ENCODE data around the gene ACIN1. TPM values are rescaled to one million over a fixed set of nuclear protein-coding genes. Genes with fewer than 3 reads are reported as not detected.
A peak's percentile ranks its signal among the peaks of the same experiment; 100 is the strongest.

Gene ACIN1
- total and polyA plus RNA-seq, 2 of the 13 experiments (the other 11 are each of a cell fraction or from before 2014, with no cell fraction given), result 165 to 183 TPM

DNA sequence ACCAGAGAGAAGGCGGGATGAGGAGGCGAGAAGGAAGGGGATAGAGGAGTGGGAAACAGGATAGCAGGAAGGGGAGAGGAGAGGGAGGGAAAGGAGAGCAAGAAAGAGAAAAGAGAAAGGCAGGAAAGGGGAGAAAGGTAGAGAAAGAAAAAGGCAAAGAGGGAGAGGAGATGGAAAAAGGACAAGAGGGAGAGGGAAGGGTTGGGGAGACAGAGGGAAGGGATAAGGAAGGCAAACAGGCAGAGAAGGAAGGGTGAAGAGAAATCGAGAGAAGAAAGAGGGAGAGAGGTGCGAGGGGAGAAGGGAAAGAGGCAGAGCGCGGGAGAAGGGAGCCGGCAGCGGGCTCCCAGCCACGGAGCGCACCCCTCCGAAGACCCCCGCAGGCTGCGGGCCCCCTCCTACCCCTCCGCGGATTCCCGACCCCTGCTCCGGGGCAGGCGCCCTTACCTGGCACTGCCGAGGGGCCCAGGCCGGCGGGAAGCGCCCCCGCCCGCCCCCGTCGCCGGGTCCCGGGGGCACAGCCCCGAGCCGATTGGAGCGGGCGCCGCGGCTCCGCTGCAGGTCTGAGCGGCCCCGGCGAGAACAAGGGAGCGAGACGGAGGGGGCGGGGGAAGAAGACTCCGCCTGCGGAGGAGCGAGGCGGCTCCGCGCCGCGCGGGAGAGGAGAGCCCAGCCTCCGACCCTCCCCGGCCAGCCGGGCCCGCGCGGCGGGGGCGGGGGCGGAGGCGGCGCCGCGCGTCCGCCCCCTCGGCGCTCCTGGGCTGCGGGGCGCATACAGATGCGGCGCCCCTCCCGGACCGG is 37.8 kb downstream of the ACIN1 start, which contains the start of gene CDH24 (continued):
- TF ChIP-seq, protein P1, sequence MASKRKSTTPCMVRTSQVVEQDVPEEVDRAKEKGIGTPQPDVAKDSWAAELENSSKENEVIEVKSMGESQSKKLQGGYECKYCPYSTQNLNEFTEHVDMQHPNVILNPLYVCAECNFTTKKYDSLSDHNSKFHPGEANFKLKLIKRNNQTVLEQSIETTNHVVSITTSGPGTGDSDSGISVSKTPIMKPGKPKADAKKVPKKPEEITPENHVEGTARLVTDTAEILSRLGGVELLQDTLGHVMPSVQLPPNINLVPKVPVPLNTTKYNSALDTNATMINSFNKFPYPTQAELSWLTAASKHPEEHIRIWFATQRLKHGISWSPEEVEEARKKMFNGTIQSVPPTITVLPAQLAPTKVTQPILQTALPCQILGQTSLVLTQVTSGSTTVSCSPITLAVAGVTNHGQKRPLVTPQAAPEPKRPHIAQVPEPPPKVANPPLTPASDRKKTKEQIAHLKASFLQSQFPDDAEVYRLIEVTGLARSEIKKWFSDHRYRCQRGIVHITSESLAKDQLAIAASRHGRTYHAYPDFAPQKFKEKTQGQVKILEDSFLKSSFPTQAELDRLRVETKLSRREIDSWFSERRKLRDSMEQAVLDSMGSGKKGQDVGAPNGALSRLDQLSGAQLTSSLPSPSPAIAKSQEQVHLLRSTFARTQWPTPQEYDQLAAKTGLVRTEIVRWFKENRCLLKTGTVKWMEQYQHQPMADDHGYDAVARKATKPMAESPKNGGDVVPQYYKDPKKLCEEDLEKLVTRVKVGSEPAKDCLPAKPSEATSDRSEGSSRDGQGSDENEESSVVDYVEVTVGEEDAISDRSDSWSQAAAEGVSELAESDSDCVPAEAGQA (IDR thresholded peaks at IDR 0.05; ENCODE audit: low read depth), result peak; percentile 25; the same call in 1 of the 2 replicates
- TF ChIP-seq, protein P1 (CRISPR knock-in tag; IDR thresholded peaks at IDR 0.05; ENCODE audit: borderline replicate concordance), result no peak
- TF ChIP-seq ZNF567 (CRISPR knock-in tag; IDR thresholded peaks at IDR 0.05; ENCODE audit: borderline replicate concordance) (no peak), ZNF776 (CRISPR knock-in tag; IDR thresholded peaks at IDR 0.05) (0 out of 2 replicates have a peak, but pooled peaks have one; percentile 12), RBM22 (optimal IDR thresholded peaks at IDR 0.05; ENCODE audit: low read length) (no peak), HOXA5 (CRISPR knock-in tag; IDR thresholded peaks at IDR 0.05) (peak; percentile 62; the same call in 1 of the 2 replicates), PPARG (CRISPR knock-in tag; conservative IDR thresholded peaks at IDR 0.05) (no peak; the same call in 1 of the 2 replicates), GABPB1 (CRISPR knock-in tag; IDR thresholded peaks at IDR 0.05) (no peak), ZBTB8A (CRISPR knock-in tag; IDR thresholded peaks at IDR 0.05; ENCODE audit: borderline replicate concordance, low read depth) (no peak), ZSCAN29 (CRISPR knock-in tag; conservative IDR thresholded peaks at IDR 0.05) (no peak; the same call in 1 of the 2 replicates), CEBPG (CRISPR knock-in tag; IDR thresholded peaks at IDR 0.05) (no peak), ZFP41 (CRISPR knock-in tag; IDR thresholded peaks at IDR 0.05; ENCODE audit: borderline replicate concordance) (no peak), ZNF326 (CRISPR knock-in tag; IDR thresholded peaks at IDR 0.05; ENCODE audit: borderline replicate concordance) (no peak), TOPORS (CRISPR knock-in tag; IDR thresholded peaks at IDR 0.05) (no peak), SIX4 (CRISPR knock-in tag; IDR thresholded peaks at IDR 0.05) (no peak), ZFP82 (CRISPR knock-in tag; IDR thresholded peaks at IDR 0.05; ENCODE audit: borderline replicate concordance) (no peak), GTF3A (CRISPR knock-in tag; conservative IDR thresholded peaks at IDR 0.05) (no peak), KDM6A (CRISPR knock-in tag; IDR thresholded peaks at IDR 0.05; ENCODE audit: low read depth) (no peak), PHF20 (CRISPR knock-in tag; IDR thresholded peaks at IDR 0.05) (no peak), ZNF737 (CRISPR knock-in tag; IDR thresholded peaks at IDR 0.05; ENCODE audit: borderline replicate concordance) (no peak)
- TF ChIP-seq, protein P2, sequence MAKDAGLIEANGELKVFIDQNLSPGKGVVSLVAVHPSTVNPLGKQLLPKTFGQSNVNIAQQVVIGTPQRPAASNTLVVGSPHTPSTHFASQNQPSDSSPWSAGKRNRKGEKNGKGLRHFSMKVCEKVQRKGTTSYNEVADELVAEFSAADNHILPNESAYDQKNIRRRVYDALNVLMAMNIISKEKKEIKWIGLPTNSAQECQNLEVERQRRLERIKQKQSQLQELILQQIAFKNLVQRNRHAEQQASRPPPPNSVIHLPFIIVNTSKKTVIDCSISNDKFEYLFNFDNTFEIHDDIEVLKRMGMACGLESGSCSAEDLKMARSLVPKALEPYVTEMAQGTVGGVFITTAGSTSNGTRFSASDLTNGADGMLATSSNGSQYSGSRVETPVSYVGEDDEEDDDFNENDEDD (CRISPR knock-in tag; IDR thresholded peaks at IDR 0.05; ENCODE audit: borderline replicate concordance), result no peak
- TF ChIP-seq, protein P3, sequence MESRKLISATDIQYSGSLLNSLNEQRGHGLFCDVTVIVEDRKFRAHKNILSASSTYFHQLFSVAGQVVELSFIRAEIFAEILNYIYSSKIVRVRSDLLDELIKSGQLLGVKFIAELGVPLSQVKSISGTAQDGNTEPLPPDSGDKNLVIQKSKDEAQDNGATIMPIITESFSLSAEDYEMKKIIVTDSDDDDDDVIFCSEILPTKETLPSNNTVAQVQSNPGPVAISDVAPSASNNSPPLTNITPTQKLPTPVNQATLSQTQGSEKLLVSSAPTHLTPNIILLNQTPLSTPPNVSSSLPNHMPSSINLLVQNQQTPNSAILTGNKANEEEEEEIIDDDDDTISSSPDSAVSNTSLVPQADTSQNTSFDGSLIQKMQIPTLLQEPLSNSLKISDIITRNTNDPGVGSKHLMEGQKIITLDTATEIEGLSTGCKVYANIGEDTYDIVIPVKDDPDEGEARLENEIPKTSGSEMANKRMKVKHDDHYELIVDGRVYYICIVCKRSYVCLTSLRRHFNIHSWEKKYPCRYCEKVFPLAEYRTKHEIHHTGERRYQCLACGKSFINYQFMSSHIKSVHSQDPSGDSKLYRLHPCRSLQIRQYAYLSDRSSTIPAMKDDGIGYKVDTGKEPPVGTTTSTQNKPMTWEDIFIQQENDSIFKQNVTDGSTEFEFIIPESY (CRISPR knock-in tag; IDR thresholded peaks at IDR 0.05), result no peak

Measured in HepG2 (cell line).